Inferior parietal cortex (tissue), 1 donor: ENCODE measurements around the gene ART3.

Experiments
- DNase-seq: peaks from one replicate; pipeline ENCODE4 v3.0.0-alpha.2; 2016; ENCODE audit errors: extremely low spot score

ART3 gene

GRCh38 chr4:76147454-76148141 is 73.1 kb downstream of the ART3 start:
- peak; percentile 29 for DNase-seq

GRCh38 chr4:76148142-76148865 is 73.8 kb downstream of the ART3 start, which contains the start of gene NUP54:
Gene NUP54, minus strand, starts transcription at chr4:76148397. Its CDS starts 23 bp downstream, at chr4:76148374.
- DNase-seq, result peak; percentile 96

GRCh38 chr4:76153356-76153755 is 78.8 kb downstream of the ART3 start:
- DNase-seq, result peak; percentile 24

GRCh38 chr4:76155979-76156378 is 81.5 kb downstream of the ART3 start:
- no peak for DNase-seq

GRCh38 chr4:76156635-76157034 is 82.1 kb downstream of the ART3 start:
- no peak for DNase-seq

GRCh38 chr4:76160355-76160754 is 85.8 kb downstream of the ART3 start:
- no peak for DNase-seq
